Stimulated activated CD8-positive, alpha-beta memory T cell treated with anti-CD3 and anti-CD28 coated beads, Interleukin-7, amount 100 ng/mL, for 1 hour (primary cell): ENCODE data around the gene ABHD14A.
"Not testable (repeated sequence)": the region's sequence is repeated elsewhere in the genome, so short reads cannot be mapped to it uniquely, and the experiment has no call there.

Experiments used
- DNase-seq, 2 donors: peaks; one replicate each; pipeline ENCODE4 v3.0.0-alpha.2; 2020; ENCODE audit warnings: low read depth in 2 of 2

The ABHD14A gene

GRCh38 chr3:51970606-51971300 lies 4.1 kb upstream of the ABHD14A start:
- DNase-seq: no peak

GRCh38 chr3:51971350-51971749 lies 3.5 kb upstream of the ABHD14A start:
- no peak for DNase-seq

DNA sequence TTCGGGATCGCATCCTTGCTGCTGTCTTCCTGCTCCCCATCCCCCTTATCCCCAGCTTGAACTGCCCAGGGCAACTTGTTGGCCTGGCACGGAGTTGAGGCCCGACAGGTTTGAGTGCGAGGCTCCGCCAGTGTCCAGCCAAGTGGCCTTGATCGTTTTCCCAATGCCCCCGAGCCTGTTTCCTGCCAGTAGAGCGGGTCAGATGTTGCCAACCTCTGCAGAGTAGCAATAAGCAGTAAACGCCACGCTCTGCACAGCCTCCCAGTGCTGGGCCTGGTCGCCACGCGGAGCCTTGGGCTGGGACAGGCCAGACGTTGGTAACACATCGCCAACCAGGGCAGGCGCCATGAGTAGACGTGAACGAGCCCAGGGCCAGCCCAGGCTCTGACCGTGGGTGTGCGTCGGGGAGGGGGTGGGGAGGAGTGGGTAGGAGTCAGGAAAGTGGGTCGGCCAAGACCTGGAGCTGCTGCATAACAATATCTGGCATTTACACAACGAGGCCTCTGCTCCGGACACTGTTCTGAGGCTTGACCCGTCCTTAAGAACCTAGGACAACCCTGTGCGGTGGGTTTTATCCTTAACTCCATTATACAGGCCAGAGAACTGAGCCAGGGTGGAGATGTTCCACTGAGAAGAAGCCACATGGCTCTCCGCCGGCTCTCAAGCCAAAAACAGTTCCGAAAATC lies 444 bp upstream of the ABHD14A start:
- DNase-seq: no peak

DNA sequence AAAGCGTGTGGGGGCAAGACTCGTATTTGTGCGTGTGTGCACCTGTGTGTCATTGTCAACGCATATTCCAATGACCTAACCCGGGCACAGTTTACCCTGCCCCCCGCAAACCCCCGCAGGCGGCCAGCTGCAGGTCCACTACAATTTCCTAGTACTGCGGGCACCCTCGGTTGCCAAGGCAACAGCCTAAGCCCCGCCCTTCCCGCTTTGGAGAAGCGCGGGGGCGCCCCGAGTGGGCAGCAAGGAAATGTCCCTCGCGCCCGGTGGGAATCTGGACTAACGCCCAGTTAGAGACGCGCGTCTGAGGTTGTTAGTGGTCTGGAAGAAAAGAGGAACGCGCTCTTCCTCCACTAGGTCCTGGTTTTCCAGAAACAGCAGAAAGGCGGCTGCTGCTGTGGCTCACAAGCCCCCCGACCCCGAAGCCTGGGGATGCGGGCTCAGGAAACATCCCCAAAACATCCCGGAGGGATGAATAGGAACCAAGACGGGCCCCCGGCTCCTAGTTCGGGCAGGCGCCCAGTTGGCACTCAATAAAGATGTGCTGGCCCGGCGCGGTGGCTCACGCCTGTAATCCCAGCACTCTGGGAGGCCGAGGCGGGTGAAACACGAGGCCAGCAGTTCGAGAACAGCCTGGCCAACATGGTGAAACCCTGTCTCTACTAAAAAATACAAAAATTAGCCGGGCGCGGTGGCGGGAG lies 1.1 kb downstream of the ABHD14A start:
- DNase-seq: no peak

GRCh38 chr3:51977446-51978142 lies 2.7 kb downstream of the ABHD14A start:
- no peak for DNase-seq

DNA sequence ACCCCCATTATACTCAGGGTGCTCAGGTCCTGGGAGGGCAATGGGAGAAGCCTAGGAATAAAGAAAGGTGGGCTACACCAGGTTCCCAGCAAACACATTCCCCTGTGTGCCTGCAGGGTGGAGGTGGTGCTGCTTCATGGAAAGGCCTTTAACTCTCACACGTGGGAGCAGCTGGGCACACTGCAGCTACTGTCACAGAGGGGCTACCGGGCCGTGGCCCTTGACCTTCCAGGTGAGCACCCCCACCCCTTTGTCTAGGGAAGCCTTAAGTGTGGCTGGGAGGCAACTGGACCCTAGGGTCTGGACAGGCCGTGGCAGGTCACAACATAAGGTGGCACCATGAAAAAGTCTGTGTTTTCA lies 3.3 kb downstream of the ABHD14A start:
- no peak for DNase-seq

DNA sequence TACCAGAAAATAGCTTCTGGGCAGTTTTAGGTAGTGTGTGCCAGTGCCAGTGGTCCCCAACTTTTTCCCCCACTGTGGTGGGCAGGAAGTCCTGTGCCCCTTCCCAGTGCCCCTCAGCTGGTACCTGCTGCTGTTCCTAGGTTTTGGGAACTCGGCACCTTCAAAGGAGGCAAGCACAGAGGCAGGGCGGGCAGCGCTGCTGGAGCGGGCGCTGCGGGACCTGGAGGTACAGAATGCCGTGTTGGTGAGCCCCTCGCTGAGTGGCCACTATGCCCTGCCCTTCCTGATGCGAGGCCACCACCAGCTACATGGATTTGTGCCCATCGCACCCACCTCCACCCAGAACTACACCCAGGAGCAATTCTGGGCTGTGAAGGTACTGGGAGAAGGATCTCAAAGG lies 5.4 kb downstream of the ABHD14A start:
- DNase-seq: no peak

DNA sequence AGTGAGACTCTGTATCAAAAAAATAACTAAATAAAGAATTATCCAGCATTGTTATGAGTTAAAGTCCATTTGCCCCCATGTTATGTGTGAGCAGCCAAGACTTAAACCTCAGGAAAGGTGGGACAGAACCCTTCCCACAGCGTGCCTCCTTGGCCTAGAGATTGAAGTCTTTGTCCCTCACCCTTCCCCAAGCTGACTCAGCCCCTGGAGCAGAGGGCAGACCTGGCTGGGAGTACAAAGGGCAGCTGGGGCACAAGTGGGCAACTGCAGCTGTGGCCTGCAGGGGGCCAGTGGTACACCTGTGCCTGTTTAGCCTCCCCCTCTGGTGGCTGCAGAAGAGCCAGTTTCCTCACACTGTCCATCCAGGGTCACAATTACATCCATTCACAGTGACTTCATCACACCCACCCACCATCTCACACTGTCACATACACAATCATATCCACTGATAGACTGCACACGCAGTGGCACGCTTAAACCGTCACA lies 7.5 kb downstream of the ABHD14A start:
- no peak for DNase-seq

GRCh38 chr3:51982838-51983577 lies 8.1 kb downstream of the ABHD14A start, which contains the start of gene ACY1:
ACY1 (plus strand) TSS chr3:51983535; CDS start chr3:51984065, 530 bp downstream.
- DNase-seq: peak; percentile 27 to 34

GRCh38 chr3:51983578-51984268 lies 8.9 kb downstream of the ABHD14A start:
- DNase-seq: no peak

- no peak for DNase-seq
Measured at GRCh38 chr3:51984269-51984647, 9.4 kb downstream of the ABHD14A start.

GRCh38 chr3:51985063-51985462 lies 10.2 kb downstream of the ABHD14A start:
- no peak for DNase-seq

- no peak for DNase-seq
Measured at GRCh38 chr3:51986010-51986947, 11.4 kb downstream of the ABHD14A start.

GRCh38 chr3:51987568-51987967 lies 12.7 kb downstream of the ABHD14A start:
- DNase-seq: no peak

DNA sequence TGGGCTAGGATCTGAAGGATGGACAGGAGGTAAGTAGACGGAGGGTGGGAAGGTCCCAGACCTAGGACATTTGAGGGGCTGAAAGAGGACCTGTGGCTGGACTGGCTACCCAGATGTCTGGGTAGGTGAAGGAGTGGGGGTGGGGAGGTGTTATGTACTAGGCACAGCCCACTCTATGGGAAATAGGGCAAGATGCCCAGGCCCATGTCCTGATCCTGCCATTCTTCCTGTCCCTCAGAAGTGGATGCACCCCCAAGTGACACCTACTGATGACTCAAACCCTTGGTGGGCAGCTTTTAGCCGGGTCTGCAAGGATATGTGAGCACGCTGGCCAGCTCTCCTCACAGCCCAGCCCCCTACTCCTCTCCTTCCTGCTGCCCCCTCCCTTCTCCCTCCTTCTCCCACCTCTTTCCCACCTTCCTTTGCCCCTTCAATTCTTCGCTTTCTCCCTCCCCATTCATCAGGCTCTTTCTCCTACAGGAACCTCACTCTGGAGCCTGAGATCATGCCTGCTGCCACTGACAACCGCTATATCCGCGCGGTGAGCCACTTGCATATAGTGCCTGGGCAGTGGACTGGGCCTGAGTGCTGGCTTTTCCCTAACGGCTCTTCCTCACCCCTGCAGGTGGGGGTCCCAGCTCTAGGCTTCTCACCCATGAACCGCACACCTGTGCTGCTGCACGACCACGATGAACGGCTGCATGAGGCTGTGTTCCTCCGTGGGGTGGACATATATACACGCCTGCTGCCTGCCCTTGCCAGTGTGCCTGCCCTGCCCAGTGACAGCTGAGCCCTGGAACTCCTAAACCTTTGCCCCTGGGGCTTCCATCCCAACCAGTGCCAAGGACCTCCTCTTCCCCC lies 13.7 kb downstream of the ABHD14A start:
- no peak for DNase-seq

GRCh38 chr3:51990501-51990971 lies 15.7 kb downstream of the ABHD14A start:
- DNase-seq: not testable (repeated sequence)

DNA sequence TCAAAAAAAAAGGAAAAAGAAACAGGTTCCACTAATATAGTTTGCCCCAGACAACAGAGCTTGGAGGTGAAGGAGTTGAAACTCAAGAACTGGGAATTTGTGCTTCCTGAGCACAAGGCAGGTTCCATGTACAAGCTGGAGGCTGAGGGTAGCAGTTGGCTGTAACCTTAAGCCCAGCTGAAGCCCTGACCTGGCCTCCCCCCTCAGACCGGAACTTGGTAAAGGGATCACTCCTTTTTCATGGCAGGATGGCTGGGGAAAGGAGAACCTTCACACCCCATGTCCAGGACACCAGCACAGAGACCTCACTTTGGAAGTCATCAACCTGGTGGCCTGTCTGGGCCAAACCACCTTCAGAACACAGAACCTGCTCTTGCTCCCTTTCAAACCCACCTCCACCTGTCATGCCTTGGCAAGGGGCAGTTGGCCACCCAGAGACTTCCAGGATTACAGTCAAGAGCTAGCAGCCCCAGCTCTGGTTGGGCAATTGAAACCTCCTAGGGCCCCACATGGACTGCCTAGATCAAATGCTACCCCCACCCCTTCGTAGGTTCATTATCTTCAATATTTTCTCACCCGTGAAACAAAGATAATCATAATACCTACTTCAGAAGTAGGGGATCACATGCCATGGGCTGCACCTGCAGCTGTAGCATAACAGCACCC lies 17.3 kb downstream of the ABHD14A start:
- DNase-seq: no peak

GRCh38 chr3:51993657-51994056 lies 18.8 kb downstream of the ABHD14A start:
- DNase-seq: not testable (repeated sequence)
